HG03521 (cell line): ENCODE measurements around the gene SULT1A3.
A peak's percentile ranks its signal among the peaks of the same experiment; 100 is the strongest.
"Not testable (repeated sequence)": the region's sequence is repeated elsewhere in the genome, so short reads cannot be mapped to it uniquely, and the experiment has no call there.

Experiments used
- ATAC-seq: cut with Tn5 transposase; IDR thresholded peaks from one replicate; pipeline ENCODE4 v1.9.1; 2021; ENCODE audit warnings: mild to moderate bottlenecking, moderate library complexity; ENCODE audit not compliant: unreplicated experiment

Gene SULT1A3

DNA sequence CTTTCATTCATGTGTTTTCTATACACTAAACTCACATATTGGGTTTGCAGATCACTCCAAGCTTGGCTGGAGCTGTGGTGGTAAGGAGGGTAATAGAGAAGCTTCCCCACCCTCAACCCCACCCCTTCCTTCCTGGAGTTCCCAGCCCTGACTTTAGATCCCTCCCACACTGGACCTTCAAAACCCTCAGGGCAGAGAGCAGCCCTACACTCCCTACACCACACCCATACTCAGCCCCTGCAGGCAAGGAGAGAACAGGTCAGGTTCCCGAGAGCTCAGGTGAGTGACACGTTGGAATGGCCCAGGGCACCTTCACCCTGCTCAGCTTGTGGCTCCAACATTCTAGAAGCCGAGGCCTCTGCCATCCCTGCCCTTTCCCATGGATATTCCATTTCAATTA lies at the start of gene SULT1A3:
Gene SULT1A3, plus strand, starts transcription at position 207 of the 400 bp plus-strand sequence. CDS start 1,474 bp downstream, outside the sequence.
- not testable (repeated sequence) for ATAC-seq

DNA sequence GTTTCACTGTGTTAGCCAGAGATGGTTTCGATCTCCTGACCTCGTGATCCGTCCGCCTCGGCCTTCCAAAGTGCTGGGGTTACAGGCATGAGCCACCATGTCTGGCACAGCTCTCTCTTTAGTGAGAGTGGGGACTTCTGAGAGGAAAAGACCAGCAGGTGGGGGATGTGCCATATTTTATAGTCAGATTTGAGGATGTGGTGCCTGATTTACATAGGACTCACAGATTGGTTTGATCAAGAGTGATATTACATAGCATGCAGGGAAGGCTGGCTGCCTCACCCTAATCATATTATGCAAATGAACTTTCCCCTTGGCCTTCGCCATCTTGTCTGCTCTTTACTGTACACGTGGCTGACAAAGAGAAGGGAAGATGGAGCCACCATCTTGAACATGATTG lies 48.0 kb upstream of the SULT1A3 start:
- no peak for ATAC-seq

DNA sequence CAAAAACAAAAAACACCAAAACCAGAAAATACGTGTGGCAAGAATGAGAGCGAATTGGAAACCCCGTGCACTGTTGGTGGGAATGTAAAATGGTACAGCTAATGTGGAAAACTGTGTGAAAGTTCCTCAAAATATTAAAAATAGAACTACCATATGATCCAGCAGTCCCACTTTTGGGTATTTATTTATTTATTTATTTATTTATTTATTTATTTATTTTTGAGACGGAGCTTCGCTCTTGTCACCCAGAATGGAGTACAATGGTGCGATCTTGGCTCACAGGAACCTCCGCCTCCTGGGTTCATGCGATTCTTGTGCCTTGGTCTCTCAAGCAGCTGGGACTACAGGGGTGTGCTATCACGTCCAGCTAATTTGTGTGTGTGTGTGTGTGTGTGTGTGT lies 46.5 kb upstream of the SULT1A3 start:
- no peak for ATAC-seq

GRCh38 chr16:30155188-30155587 lies 43.9 kb upstream of the SULT1A3 start:
- no peak for ATAC-seq

GRCh38 chr16:30157214-30157613 lies 41.8 kb upstream of the SULT1A3 start:
- no peak for ATAC-seq

GRCh38 chr16:30163538-30163937 lies 35.5 kb upstream of the SULT1A3 start:
- ATAC-seq: no peak

GRCh38 chr16:30166202-30166902 lies 32.7 kb upstream of the SULT1A3 start:
- ATAC-seq: peak; percentile 54

- ATAC-seq: not testable (repeated sequence)
Observed at GRCh38 chr16:30168746-30169145, 30.3 kb upstream of the SULT1A3 start.

GRCh38 chr16:30169416-30169815 lies 29.6 kb upstream of the SULT1A3 start:
- ATAC-seq: not testable (repeated sequence)

GRCh38 chr16:30170145-30170544 lies 28.9 kb upstream of the SULT1A3 start:
- not testable (repeated sequence) for ATAC-seq

GRCh38 chr16:30173054-30173453 lies 26.0 kb upstream of the SULT1A3 start:
- ATAC-seq: no peak

DNA sequence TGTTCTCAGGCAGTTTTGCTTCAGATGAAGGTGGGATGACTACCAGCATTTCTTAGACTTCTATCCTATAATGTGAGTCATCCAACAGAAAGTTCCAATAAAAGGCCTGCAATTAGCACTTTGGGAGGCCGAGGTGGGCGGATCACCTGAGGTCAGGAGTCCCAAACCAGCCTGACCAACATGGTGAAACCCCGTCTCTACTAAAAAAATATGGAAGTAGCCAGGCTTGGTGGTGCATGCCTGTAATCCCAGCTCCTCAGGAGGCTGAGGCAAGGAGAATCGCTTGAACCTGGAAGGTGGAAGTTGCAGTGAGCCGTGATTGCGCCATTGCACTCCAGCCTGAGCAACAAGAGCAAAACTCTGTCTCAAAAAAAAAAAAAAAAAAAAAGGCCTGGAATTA lies 22.2 kb upstream of the SULT1A3 start:
- ATAC-seq: not testable (repeated sequence)

GRCh38 chr16:30179195-30179594 lies 19.9 kb upstream of the SULT1A3 start:
- no peak for ATAC-seq

- ATAC-seq: no peak
Observed at GRCh38 chr16:30179931-30180330, 19.1 kb upstream of the SULT1A3 start.

- ATAC-seq: no peak
Observed at GRCh38 chr16:30180741-30181140, 18.3 kb upstream of the SULT1A3 start.

GRCh38 chr16:30183233-30184095 lies 15.6 kb upstream of the SULT1A3 start, which contains the start of gene CORO1A:
Gene CORO1A, plus strand, starts transcription at chr16:30183602. Its CDS starts 1,608 bp downstream, at chr16:30185210.
- peak; percentile 46 for ATAC-seq

DNA sequence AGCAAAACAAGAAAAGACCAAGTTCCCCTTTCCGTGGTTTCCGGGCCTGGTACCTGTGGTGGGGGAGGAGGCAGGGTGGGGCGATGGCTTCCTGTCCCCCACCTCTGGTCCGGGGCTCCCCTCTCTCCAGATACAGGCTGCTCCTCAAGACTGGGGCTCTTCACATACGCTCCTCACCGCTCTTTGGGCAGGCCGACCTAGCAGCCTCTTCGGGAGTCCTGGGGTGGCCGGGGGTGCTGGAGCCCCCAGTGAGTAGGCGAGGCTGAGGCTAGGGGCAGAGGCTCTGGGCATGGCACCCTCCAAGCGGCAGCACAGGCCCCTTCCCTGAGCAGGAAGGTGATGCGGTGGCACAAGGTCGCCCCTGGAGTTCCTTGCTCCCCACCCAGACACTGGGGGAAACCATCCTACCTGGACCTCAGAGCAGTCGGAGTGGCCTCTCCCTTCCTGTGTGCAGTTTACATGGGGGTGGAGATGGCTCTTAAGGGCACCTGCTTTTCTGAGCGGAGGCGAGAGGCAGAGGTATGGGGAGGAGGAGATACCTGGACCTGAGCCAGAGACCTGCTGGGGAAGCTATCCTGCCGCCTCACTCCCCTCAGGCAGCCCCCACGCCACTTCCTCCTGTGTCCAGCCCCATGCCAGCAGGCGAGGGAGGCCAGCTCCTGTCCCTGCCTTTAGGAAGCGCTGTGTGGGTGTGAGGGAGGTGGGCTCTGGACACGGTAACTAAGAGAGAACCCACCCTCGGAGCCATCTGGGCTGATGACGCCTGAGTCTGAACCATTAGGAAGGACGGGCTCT lies 14.8 kb upstream of the SULT1A3 start:
- peak; percentile 30 for ATAC-seq

DNA sequence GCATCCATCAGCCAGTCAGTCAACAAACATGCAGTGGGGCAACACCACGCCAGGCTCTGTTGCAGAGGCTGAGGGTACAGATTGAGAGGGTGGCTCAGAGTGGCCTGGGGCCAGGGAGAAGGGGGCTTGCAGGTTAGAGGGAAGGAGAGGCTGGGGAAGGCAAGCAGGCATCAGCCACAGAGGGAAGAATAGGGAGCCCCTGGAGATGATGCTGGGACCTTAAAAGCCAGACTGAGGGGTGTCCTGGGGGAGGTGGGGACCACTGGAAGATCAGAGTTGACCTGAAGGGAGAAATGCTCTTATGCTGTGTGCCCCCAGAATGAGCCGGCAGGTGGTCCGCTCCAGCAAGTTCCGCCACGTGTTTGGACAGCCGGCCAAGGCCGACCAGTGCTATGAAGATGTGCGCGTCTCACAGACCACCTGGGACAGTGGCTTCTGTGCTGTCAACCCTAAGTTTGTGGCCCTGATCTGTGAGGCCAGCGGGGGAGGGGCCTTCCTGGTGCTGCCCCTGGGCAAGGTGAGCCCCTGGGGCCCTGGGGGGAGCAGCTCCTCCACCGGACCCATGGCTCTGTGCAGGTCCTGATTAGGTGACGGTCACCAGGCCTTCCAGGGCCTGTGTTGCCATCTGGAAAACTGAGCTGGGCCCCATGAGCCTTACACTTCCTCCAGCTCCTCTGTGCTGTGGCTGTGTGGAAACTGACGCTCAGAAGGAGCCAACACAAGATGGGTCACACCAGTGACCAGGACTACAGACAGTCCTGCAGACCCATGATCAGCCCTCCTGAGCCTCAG lies 14.0 kb upstream of the SULT1A3 start:
- ATAC-seq: no peak

- no peak for ATAC-seq
Observed at GRCh38 chr16:30185683-30186421, 13.2 kb upstream of the SULT1A3 start.

GRCh38 chr16:30186444-30186781 lies 12.6 kb upstream of the SULT1A3 start:
- no peak for ATAC-seq
